SK-N-SH treated with all-trans-retinoic acid at 6 μM for 48 hours (cell line): ENCODE data around the gene GPRIN1.

ENCODE experiments used
- ATAC-seq: fragments of 200-7000 bp; cut with Tn5 transposase; 3 replicates; pipeline ENCODE4 v1.9.1; 2020; ENCODE audit warnings: mild to moderate bottlenecking, moderate library complexity
- BACH2 ChIP-seq: fragments of 250-450 bp; sonication (Bioruptor Pico); IDR thresholded peaks from 2 replicates; pipeline ENCODE4 v1.9.0; 2021; ENCODE audit warnings: mild to moderate bottlenecking, borderline replicate concordance
- CSDC2 ChIP-seq: fragments of 250-450 bp; sonication (Bioruptor Pico); IDR thresholded peaks from 2 replicates; pipeline ENCODE4 v1.5.0; 2020; ENCODE audit warnings: mild to moderate bottlenecking, moderate library complexity
- ESRRG ChIP-seq: fragments of 250-450 bp; sonication (Bioruptor Pico); IDR thresholded peaks from 2 replicates; pipeline ENCODE4 v1.6.1; 2021; ENCODE audit warnings: mild to moderate bottlenecking
- GLIS3 ChIP-seq: fragments of 250-450 bp; sonication (Bioruptor Pico); IDR thresholded peaks from 2 replicates; pipeline ENCODE4 v1.5.0; 2020; ENCODE audit warnings: mild to moderate bottlenecking, moderate library complexity
- ISL1 ChIP-seq: fragments of 250-450 bp; sonication (Bioruptor Pico); IDR thresholded peaks from 2 replicates; pipeline ENCODE4 v2.1.2; 2022; ENCODE audit warnings: mild to moderate bottlenecking, moderate library complexity
- OSR1 ChIP-seq: fragments of 250-450 bp; sonication (Bioruptor Pico); IDR thresholded peaks from 2 replicates; pipeline ENCODE4 v1.8.0; 2022; ENCODE audit warnings: moderate library complexity, mild to moderate bottlenecking, inconsistent platforms
- PPARA ChIP-seq: fragments of 250-450 bp; sonication (Bioruptor Pico); IDR thresholded peaks from 2 replicates; pipeline ENCODE4 v1.5.0; 2020; ENCODE audit warnings: mild to moderate bottlenecking, borderline replicate concordance
- RARB ChIP-seq: fragments of 250-450 bp; sonication (Bioruptor Pico); IDR thresholded peaks from 2 replicates; pipeline ENCODE4 v1.8.0; 2021; ENCODE audit warnings: mild to moderate bottlenecking, moderate library complexity
- SNAI2 ChIP-seq: fragments of 250-450 bp; sonication (Bioruptor Pico); IDR thresholded peaks from 2 replicates; pipeline ENCODE4 v1.5.0; 2020; ENCODE audit warnings: mild to moderate bottlenecking, moderate library complexity
- TCF4 ChIP-seq: fragments of 250-450 bp; sonication (Bioruptor Pico); IDR thresholded peaks from 2 replicates; pipeline ENCODE4 v1.8.0; 2021; ENCODE audit warnings: mild to moderate bottlenecking, moderate library complexity, borderline replicate concordance
- TOX ChIP-seq: fragments of 250-450 bp; sonication (Bioruptor Pico); IDR thresholded peaks from 2 replicates; pipeline ENCODE4 v1.8.0; 2021; ENCODE audit warnings: mild to moderate bottlenecking, moderate library complexity, borderline replicate concordance
- ZC3H10 ChIP-seq: fragments of 250-450 bp; sonication (Bioruptor Pico); IDR thresholded peaks from 2 replicates; pipeline ENCODE4 v1.5.1; 2021; ENCODE audit warnings: mild to moderate bottlenecking, moderate library complexity
- ZFP3 ChIP-seq: fragments of 250-450 bp; sonication (Bioruptor Pico); IDR thresholded peaks from 2 replicates; pipeline ENCODE4 v1.5.0; 2020; ENCODE audit warnings: mild to moderate bottlenecking, moderate library complexity
- ZFP30 ChIP-seq: fragments of 450-650 bp; formaldehyde crosslinking; IDR thresholded peaks from 2 replicates; pipeline ENCODE4 v1.5.0; 2022; ENCODE audit warnings: mild to moderate bottlenecking, moderate library complexity
- ZNF565 ChIP-seq: fragments of 450-650 bp; formaldehyde crosslinking; conservative IDR thresholded peaks from 2 replicates; pipeline ENCODE4 v1.5.0; 2020; ENCODE audit warnings: low read depth, mild to moderate bottlenecking, moderate library complexity
- ZNF70 ChIP-seq: fragments of 450-650 bp; formaldehyde crosslinking; IDR thresholded peaks from 2 replicates; pipeline ENCODE4 v1.5.0; 2020; ENCODE audit warnings: mild to moderate bottlenecking, moderate library complexity
- ZNF8 ChIP-seq: fragments of 450-650 bp; formaldehyde crosslinking; IDR thresholded peaks from 2 replicates; pipeline ENCODE4 v1.5.0; 2020; ENCODE audit warnings: mild to moderate bottlenecking, moderate library complexity
- TF ChIP-seq, protein P1 (sequence below): fragments of 250-450 bp; sonication (Bioruptor Pico); IDR thresholded peaks from 2 replicates; pipeline ENCODE4 v1.8.0; 2020; ENCODE audit warnings: mild to moderate bottlenecking, moderate library complexity, borderline replicate concordance
- TF ChIP-seq, protein P2 (sequence below): fragments of 250-450 bp; sonication (Bioruptor Pico); IDR thresholded peaks from 2 replicates; pipeline ENCODE4 v1.5.0; 2020; ENCODE audit warnings: mild to moderate bottlenecking, moderate library complexity
- TF ChIP-seq, protein P3 (sequence below): fragments of 250-450 bp; sonication (Bioruptor Pico); IDR thresholded peaks from 2 replicates; pipeline ENCODE4 v1.8.0; 2021; ENCODE audit warnings: low read depth, mild to moderate bottlenecking, moderate library complexity, borderline replicate concordance
- TF ChIP-seq, protein P4 (sequence below): fragments of 250-450 bp; sonication (Bioruptor Pico); IDR thresholded peaks from 2 replicates; pipeline ENCODE4 v1.5.1; 2021; ENCODE audit warnings: mild to moderate bottlenecking, moderate library complexity

GPRIN1 gene

DNA sequence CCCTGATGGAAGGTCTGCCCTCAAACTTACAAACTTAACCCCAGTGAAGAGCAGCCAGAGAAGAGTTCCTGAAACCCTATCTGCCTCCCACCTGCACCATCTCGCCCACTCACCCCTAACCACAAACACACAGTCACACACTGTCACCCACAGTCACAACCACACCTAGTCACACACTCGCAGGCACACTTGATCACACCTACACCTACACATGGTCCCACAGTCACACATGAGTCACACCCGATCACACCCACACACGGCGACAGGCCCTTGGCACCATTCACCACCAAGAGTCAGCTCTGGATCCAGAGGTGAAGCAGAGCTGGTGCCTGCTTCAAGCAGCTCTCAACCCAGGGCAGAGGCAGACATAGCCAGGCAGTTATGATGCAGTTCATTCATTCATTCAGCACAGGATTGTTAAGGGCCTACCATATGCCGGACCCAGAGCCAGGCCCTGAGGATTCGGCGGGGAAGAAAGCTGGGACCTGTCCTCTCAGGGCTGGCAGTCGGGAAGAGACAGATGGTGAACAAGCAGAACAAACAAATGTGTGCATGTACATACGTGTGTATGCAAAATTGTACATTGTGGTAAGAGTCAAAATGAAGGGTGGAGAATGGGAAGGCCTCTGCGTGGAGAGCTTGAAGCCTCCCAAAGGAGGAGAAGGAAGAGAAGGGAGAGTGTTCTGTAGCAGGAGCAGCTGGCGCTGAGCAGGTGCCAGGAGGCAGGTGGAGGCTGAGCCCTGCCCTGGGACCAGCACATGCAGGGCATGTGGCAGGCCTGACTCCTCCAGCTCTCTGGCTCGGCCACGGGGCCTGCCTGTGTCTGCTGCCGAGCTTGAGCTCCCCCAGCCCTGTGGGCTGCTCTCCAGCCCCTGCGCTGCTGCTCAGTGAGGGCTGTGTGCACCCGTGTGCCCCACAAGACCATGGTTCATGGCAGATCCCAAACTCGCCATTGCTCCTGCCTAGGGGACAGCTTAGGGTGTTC lies 43.7 kb upstream of the GPRIN1 start:
- TF ChIP-seq TCF4 (CRISPR knock-in tag): no peak
- TF ChIP-seq, protein P1, sequence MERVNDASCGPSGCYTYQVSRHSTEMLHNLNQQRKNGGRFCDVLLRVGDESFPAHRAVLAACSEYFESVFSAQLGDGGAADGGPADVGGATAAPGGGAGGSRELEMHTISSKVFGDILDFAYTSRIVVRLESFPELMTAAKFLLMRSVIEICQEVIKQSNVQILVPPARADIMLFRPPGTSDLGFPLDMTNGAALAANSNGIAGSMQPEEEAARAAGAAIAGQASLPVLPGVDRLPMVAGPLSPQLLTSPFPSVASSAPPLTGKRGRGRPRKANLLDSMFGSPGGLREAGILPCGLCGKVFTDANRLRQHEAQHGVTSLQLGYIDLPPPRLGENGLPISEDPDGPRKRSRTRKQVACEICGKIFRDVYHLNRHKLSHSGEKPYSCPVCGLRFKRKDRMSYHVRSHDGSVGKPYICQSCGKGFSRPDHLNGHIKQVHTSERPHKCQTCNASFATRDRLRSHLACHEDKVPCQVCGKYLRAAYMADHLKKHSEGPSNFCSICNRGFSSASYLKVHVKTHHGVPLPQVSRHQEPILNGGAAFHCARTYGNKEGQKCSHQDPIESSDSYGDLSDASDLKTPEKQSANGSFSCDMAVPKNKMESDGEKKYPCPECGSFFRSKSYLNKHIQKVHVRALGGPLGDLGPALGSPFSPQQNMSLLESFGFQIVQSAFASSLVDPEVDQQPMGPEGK: no peak
- no peak for TF ChIP-seq OSR1 (CRISPR knock-in tag)
- TF ChIP-seq, protein P2, sequence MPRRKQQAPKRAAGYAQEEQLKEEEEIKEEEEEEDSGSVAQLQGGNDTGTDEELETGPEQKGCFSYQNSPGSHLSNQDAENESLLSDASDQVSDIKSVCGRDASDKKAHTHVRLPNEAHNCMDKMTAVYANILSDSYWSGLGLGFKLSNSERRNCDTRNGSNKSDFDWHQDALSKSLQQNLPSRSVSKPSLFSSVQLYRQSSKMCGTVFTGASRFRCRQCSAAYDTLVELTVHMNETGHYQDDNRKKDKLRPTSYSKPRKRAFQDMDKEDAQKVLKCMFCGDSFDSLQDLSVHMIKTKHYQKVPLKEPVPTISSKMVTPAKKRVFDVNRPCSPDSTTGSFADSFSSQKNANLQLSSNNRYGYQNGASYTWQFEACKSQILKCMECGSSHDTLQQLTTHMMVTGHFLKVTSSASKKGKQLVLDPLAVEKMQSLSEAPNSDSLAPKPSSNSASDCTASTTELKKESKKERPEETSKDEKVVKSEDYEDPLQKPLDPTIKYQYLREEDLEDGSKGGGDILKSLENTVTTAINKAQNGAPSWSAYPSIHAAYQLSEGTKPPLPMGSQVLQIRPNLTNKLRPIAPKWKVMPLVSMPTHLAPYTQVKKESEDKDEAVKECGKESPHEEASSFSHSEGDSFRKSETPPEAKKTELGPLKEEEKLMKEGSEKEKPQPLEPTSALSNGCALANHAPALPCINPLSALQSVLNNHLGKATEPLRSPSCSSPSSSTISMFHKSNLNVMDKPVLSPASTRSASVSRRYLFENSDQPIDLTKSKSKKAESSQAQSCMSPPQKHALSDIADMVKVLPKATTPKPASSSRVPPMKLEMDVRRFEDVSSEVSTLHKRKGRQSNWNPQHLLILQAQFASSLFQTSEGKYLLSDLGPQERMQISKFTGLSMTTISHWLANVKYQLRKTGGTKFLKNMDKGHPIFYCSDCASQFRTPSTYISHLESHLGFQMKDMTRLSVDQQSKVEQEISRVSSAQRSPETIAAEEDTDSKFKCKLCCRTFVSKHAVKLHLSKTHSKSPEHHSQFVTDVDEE (CRISPR knock-in tag): no peak
- no peak for TF ChIP-seq SNAI2 (CRISPR knock-in tag)
- TF ChIP-seq, protein P3, sequence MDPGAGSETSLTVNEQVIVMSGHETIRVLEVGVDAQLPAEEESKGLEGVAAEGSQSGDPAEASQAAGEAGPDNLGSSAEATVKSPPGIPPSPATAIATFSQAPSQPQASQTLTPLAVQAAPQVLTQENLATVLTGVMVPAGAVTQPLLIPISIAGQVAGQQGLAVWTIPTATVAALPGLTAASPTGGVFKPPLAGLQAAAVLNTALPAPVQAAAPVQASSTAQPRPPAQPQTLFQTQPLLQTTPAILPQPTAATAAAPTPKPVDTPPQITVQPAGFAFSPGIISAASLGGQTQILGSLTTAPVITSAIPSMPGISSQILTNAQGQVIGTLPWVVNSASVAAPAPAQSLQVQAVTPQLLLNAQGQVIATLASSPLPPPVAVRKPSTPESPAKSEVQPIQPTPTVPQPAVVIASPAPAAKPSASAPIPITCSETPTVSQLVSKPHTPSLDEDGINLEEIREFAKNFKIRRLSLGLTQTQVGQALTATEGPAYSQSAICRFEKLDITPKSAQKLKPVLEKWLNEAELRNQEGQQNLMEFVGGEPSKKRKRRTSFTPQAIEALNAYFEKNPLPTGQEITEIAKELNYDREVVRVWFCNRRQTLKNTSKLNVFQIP (CRISPR knock-in tag): no peak
- TF ChIP-seq ZFP30 (CRISPR knock-in tag): no peak
- TF ChIP-seq ZNF70 (CRISPR knock-in tag): no peak
- TF ChIP-seq ZNF8 (CRISPR knock-in tag): no peak
- TF ChIP-seq, protein P4, sequence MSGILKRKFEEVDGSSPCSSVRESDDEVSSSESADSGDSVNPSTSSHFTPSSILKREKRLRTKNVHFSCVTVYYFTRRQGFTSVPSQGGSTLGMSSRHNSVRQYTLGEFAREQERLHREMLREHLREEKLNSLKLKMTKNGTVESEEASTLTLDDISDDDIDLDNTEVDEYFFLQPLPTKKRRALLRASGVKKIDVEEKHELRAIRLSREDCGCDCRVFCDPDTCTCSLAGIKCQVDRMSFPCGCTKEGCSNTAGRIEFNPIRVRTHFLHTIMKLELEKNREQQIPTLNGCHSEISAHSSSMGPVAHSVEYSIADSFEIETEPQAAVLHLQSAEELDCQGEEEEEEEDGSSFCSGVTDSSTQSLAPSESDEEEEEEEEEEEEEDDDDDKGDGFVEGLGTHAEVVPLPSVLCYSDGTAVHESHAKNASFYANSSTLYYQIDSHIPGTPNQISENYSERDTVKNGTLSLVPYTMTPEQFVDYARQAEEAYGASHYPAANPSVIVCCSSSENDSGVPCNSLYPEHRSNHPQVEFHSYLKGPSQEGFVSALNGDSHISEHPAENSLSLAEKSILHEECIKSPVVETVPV (CRISPR knock-in tag): no peak
- TF ChIP-seq TOX (CRISPR knock-in tag): no peak
- no peak for TF ChIP-seq PPARA
- no peak for ATAC-seq

DNA sequence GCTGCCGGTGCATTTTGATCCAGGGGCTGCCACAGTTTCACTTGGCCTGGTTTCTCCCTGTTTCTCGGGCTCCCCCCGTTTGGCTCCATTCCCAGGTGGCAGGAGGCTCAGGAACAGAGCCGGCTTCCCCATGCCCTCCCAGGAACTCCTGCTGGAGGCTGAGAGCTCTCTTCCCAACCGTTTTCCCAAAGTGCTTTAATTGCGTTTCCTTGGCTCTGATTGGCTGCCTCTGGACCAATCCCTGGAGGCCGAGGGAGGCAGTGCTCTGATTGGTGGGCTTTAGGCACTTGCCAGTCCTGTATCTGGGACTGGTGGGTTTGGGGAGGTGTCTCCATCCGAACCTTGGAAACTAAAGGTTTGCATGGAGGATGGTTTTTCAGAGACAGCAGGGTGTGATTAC lies 42.2 kb upstream of the GPRIN1 start:
- TF ChIP-seq, protein P2 (CRISPR knock-in tag): no peak
- no peak for TF ChIP-seq ESRRG
- no peak for TF ChIP-seq ZC3H10 (CRISPR knock-in tag)
- no peak for TF ChIP-seq ZFP30 (CRISPR knock-in tag)
- no peak for TF ChIP-seq BACH2 (CRISPR knock-in tag)
- no peak for ATAC-seq

DNA sequence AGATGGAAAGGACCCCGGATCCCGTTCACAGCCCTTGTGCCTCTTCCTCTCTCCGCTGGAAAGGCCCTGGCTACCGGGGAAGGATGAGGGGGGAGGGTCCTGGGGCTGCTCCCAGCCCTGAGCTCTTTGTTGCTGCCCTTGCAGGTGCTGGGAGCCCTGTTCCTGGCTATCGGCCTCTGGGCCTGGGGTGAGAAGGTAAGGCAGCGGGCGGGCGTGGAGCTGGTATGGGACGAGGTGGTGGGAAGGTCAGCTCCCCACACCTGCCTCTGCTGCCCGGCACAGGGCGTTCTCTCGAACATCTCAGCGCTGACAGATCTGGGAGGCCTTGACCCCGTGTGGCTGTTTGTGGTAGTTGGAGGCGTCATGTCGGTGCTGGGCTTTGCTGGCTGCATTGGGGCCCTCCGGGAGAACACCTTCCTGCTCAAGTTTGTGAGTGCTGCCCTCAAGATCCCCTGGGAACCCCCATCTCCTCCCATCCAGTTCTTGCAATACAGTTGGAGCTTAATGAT lies 41.6 kb upstream of the GPRIN1 start:
- TF ChIP-seq BACH2 (CRISPR knock-in tag) (no peak), GLIS3 (CRISPR knock-in tag) (no peak), ZNF565 (CRISPR knock-in tag) (no peak), CSDC2 (CRISPR knock-in tag) (no peak), ESRRG (no peak), ISL1 (CRISPR knock-in tag) (no peak), ZFP30 (CRISPR knock-in tag) (no peak), ZC3H10 (CRISPR knock-in tag) (no peak), RARB (CRISPR knock-in tag) (no peak), ZFP3 (CRISPR knock-in tag) (no peak), OSR1 (CRISPR knock-in tag) (no peak), TOX (CRISPR knock-in tag) (no peak)
- TF ChIP-seq, protein P4 (CRISPR knock-in tag): no peak
- TF ChIP-seq, protein P3 (CRISPR knock-in tag): no peak
- ATAC-seq: no peak
